HG03159 (cell line): ENCODE data around the gene TENM3.
"Not testable (repeated sequence)": the region's sequence is repeated elsewhere in the genome, so short reads cannot be mapped to it uniquely, and the experiment has no call there.

ENCODE experiments used
- ATAC-seq: cut with Tn5 transposase; IDR thresholded peaks from one replicate; pipeline ENCODE4 v1.9.1; 2021; ENCODE audit warnings: mild to moderate bottlenecking, moderate library complexity; ENCODE audit not compliant: unreplicated experiment

TENM3 gene

DNA sequence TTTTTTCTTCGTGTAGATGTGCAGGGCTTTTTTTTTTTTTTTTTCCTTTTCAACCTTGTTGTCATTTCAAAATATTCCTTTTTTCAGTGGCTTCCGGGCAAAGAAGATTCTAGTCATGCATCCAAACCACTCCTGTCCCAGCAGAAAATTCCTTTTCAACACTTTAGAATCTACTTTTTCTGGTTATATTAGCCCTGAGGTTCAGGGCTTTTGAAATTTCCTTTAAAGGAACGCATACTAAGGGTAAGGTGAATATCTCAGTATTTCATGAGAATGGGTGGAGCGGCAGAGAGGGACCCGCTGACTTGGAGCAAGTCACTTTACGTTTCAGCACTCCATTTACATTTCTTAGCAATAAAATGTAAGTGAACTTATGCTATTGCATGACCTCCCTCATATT lies 15.6 kb upstream of the TENM3 start:
- ATAC-seq = no peak

DNA sequence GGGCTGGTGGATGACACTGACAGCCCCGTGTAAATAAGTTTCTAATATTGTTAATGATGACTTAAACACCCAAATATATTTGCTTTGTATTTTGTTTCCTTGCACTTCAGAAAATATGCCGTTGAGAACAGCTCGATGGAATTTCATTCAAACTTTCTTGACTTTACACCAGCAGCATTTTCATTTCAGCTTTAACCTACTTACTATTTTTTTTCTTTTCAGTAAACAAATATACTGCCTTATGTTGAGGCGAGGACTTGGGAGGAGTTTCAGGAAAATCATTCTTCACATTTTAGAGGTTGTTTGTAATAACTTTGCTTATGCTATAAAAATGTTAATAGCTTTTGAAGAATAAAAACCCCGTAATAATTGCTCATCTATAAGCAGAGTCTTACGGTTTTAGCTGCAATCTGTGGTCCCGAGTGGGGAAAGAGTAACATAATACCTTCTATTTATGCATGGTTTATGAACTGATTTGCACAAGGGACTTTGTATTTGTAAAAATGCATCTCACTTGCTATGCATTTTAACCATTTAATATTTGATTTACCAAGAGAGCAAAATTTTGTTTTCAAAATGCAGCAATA lies 14.1 kb upstream of the TENM3 start:
- ATAC-seq = no peak

DNA sequence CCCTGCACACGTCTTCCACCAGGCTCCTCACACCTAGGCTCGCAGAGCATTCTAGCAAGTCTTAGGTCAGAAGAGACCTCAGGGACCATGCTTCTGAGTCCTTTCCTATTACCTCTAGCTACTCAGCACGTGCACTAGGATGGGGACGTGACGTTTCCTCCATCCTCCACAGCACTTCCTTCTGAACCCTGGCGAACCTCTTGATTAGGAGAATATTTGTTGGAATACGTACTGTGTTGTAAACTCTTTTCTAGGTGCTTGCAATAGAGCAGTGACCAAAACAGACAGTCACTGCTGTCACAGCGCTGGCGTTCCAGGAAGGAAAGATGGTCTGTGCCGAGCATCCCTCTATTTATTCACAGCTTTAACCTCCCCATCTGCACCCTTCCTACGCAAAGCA lies 12.9 kb upstream of the TENM3 start:
- ATAC-seq = no peak

DNA sequence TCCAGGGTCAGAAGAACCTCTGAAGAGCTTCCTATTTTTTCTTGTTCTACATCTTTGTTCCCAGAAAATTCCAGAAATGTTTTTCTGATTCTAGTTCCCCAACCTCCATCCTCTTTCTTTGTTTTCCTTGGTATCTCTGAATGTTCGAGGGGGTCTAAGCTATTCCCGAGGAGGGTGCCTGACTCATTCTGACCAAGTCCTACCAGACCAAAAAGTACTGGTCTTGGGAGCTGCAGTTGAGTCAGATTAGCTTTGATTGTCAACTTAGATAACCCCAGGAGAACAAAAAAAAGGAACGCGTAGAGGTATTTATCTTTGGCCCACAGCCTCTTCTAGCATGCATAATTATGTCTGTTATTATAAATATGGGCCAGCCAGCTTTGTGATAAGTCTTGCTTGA lies 12.1 kb upstream of the TENM3 start:
- ATAC-seq = no peak

DNA sequence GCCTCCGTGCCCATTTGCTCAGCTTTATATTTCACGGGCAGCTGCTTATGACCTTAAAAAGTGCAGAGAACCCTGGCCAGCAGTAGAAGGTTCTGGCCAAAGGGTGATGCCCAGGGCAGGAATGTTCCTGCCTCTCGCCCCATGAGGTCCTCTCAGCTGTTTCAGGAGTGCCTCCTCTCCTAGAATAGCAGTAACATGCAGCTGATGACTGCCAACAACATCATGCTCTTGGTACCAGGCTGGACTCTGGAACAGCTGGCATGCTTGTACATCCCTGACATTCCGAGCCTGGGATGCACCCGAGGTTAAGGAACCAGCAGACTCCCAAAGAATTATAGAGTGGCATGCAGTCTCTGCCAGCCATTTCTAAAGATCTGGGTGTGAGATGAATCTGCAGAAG lies 11.7 kb upstream of the TENM3 start:
- no peak for ATAC-seq

DNA sequence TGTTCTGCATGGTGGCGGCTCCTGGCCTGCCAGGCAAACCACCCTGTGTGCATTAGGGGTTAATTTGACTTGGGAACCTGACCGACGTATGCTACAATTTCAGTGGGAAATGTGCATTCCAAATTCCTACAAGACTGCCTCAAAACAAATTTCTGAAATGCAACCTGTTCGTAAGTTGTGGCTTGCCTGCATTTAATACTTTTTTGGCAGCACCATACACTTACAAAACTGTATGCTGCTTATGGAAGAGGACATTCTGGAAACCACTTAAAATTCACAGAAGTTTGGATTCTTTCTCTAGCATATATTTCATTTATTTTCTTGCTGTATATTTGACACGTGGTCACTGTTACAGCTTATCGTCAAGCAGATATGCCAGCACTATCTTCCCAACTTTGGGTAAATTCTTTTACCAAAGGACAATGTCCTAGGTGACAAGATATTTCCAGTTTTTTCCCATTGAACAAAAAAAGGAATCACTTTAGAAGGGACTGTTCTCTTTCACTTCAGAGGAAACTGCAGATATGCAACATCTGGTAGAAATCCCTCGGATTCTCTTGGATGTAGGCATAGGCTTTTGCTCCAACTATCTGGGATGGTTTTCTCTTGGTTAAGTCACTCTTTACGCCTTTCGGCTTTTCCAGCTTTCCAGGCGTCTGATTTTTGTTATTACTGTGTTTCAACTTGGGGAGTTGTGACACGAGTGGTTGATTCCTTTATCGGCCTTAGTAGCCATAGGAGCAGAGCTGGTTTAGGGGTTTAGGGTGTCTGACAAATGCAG lies 9.7 kb upstream of the TENM3 start:
- ATAC-seq = no peak

DNA sequence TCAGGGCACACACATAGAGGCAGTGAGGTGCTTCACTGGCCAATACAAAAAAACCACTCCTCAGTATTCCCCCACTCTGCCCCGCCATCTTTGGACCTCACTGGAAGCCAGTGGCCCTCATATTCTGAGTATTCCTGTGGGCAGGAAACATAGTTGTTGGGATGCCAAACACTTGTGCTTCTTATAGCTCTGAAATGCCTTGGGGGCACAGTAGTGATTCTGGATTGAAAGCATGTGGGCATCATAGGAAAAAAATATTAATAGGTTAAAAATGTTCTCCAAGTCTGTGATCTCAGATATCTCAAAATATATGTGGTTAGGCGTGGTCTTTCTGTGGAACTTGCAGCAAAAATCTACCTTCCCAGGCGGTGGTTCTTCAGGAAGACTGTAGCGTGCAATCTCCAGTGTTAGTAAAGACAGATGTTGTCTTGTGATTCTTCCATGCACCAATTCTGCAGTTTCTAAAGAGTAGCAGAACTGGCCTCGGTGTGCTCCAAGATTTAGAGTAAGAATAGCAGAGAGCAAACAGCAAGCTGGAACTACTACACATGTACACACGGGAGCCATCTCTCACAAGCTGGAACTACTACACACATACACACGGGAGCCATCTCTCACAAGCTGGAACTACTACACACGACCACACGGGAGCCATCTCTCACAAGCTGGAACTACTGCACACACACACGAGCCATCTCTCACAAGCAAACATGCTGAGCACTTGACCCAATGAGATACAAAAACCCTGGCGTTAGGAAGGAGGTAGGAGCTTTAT lies 8.0 kb upstream of the TENM3 start:
- no peak for ATAC-seq

DNA sequence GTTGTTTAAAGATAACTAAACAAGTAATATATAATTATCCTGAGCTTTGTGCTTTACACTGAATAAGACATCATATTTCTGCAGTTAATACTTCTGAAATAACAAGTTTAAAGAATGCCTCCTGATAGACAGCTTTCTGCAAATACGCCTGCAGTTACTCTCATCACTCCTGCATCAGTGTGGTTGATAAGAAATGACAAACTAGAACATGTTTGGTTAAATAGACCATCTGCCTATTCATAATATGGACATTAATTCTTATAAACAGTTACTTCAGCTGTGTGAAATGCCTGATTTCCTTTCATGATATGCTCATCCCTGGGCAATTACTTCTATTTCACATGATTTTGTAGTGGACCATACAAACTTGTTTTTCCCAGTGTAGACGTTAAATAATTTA lies 7.0 kb upstream of the TENM3 start:
- no peak for ATAC-seq

DNA sequence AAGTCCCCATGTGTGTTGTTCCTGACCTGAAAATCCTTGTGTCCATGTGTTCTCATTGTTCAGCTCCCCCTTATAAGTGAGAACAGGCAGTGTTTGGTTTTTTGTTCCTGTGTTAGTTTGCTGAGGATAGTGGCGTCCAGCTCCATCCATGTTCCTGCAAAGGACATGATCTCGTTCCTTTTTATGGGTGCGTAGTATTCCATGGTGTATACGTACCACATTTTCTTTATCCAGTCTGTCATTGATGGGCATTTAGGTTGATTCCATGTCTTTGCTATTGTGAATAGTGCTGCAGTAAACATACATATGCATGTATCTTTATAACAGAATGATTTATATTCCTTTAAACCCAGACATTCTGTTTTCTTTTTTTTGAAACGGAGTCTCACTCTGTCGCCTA lies 6.2 kb upstream of the TENM3 start:
- not testable (repeated sequence) for ATAC-seq

DNA sequence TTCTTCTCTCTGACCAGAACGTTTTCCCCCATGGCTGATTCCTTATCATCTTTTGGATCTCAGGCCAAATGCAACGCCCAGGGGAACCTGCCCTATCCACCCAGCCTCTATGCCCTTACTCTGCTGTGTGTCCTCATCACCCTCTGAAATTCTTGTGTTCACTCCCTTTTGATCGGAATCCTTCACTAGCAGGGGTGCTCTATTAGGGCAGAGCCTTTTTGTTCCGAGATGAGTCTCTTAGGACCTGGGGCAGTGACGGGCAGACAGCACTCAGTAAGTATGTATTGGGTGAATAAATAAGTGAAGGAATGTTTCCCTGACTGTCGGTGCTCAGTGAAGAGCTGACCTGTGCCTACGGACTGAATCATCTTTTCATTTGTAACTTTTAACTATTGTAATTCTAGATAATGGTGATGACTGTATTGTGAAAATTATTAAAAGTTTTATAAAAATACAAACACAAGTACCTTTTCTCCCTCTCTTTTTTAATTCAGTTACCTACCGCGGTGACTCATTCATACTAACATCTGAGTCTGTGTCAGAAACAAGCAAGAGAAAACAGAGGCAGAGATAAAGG lies 4.8 kb upstream of the TENM3 start:
- no peak for ATAC-seq

DNA sequence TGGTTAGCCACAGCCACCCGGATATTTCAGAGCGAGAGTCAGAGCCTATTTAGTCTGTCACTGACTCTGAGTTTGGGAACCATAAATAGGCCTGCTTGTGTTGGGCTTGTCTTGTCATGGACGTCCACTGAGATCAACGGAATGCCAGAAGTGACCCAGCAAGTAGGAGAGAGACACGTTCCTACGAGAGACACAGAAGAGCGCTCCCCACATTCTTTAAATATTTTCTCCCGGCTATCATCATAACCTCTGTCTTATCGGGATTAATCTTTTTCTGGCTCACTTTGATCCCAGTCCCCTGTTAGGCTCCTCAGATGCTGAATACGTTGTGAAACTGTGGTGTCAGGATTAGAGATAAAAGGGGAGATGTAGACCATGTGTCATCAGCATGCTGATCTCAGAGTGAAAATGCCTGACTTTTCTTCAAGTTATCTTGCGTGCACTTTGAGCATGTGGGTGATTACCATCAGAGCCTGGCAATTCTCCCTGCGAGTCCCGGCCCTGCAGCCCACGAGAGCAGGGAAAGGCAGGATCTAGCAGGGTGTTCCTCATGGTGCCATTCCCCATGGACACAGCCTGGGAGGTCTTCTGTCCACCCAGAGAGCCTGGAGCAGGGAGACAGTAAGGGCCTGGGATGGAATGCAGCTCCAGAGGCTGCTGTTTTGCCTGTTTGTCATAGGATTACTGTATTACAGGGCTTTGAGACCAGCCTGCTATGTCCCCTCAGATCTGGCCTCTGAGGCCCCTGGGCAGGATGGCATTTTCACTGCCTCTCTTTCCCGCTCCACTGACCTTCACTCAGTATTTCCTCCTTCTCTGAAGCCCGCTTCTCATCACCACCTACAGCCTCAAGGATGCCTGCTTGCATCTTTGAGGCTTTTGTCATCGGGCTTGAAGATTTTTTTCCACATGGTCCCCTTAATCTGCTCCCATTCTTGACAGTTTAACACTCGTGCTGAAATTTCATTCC lies 2.8 kb upstream of the TENM3 start:
- no peak for ATAC-seq

DNA sequence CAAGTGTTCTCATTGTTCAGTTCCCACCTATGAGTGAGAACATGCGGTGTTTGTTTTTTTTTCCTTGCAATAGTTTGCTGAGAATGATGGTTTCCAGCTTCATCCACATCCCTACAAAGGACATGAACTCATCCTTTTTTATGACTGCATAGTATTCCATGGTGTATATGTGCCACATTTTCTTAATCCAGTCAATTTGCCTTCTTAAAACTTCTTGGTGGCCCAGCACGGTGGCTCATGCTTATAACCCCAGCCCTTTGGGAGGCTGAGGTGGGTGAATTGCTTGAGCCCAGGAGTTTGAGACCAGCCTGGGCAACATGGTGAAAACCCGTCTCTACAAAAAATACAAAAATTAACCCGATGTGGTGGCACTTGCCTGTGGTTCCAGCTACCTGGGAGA lies 942 bp upstream of the TENM3 start:
- ATAC-seq = not testable (repeated sequence)

DNA sequence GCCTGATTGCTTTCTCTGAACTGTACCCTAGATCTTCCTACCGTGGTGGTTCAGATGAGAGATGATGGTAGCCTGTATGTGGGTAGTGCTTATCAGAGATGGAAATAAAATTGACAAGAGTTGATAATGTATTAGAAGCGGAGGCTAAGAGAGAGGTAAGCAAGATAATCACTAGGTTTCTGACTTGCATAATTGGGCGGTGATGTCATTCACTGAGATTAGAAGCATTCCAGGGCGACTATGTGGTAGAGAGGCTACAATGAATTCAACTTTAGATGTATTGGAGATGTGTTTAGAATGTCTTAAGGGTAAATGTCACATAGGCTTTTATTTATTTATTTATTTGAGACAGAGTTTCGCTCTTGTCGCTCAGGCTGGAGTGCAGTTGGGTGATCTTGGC lies 415 bp upstream of the TENM3 start:
- no peak for ATAC-seq

DNA sequence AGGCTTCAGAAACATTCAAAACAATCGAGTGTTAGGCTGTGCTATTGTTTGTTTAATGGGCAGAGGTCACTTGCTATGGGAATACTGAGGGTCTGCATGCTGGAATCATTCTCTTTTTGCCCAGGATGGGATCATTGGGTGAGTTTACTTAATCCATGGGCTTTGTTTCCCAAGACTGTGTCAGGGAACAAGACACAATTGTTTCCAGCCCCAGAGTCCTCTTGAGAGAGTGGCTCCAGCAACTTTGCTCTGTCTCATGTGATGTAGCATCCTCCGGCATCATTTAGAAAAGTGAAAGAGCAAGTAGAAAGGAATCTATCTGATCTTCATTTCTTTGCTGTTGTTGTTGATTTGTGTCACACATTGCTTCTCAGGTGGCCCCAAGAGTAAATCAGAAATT lies 1.8 kb downstream of the TENM3 start:
- no peak for ATAC-seq

DNA sequence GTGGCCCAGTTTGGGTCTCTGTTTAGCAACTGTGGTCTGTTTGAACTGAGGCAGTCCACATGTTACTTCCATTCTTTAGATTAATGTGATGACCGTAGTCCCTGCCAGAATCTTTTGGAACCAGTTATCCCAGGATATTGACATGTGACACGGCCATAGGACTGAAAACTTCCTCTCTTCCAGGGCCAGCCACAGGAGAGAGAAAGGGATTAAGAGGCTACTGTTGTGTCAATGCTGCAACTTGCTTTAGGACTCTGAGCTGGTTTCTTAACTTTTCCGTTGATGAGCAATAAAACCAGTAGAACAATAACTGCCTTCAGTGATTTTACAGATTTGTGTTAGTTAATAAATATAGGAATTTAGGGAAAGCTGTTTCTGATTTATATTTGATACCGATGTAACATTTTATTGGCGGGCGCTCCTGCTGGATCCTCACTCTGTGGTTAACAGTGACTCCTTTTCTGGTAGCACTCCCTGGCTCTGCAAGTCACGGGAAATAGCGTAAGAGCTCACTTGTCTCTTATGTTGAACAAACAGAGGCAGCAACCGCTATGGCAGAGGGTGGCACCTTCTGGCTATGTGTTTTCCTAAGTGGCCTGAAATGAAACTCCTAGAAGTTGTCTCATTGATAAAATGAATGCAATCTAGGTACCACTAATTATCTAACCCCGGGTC lies 2.5 kb downstream of the TENM3 start:
- no peak for ATAC-seq

DNA sequence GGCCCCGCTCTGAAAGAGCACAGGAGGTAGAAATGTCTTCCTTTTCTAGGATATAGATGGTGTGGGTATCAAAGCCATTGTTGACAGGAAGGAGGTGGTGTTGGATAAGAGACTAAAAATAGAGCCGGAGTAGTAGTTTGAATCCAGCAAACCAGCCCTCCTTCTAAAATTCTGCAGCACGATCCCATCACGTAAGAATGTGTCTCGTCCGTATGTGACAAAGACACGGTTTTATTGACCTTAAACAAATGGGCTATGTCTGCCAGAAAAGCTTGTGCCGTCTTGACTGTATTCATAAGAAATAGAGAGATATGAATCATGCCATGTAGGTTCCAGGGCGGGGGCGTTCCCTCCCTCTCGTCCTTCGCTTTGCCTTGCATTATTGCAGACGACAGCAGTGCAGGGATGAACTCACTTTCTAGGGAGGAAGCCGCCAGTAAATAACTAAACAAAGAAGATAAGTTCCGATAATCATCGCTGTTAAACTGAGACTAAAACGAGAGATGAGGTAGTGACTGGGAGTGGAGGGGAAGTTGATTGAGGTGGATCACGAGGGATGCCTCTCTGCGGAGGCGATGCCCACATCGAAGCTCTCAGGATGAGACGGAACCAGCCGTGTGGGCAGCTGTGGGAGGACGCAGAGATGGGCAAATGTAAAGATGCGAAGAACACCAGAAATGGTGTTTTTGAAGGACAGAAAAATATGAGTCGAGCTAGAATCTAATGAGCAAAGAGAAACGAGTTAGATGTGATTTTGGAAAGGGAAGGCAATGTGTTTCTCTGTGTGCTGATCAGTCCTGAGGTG lies 3.4 kb downstream of the TENM3 start:
- no peak for ATAC-seq

DNA sequence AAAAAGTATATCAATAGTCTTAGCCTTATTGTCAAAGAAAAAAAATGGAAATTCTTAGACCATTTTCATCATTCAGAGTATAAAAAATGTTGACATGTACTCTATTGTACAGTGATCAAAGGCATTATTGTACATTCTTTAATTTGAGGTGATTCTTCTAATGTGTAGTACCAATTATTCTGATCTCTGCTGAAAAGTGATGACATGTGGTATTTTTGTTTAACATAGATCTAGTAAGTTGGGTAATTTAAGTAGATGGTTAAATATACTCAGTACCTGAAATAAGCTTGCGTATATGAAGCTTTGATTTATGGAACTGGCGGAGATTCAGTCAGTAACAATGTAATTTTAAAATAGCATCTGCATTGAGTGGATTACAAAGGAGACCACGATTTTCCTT lies 5.1 kb downstream of the TENM3 start:
- no peak for ATAC-seq

DNA sequence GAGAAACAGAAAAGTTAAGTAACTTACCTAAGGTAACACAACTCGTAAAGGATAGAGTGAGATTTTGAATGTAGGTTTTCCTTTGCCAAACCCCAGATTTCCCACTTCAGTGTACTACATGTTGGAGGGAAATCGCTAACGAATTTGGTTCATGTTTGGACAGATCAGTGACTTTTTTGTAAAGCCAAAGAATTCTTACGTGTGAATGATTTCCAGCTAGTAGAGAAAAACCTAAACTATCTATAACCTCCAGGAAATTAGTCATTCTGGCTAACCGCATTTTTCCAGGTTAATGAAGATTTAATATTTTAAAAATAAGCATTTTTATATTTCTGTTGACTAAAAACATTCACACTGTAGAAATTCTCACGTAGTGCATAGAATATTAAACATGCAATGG lies 7.2 kb downstream of the TENM3 start:
- ATAC-seq = no peak

DNA sequence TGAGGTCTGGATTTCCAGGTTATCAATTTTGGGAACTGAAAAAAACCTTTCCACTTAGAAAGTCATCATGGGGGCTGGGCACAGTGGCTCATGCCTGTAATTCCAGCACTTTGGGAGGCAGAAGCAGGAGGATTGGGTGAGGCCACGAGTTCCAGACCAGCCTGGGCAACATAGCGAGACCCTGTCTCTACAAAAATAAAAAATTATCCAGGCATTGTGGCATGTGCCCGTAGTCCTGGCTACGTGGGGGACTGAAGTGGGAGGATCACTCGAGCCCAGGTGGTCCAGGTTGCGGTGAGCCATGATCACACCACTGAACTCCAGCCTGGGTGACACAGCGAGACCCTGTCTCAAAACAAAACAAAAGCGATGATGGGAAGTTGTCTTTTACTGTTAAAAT lies 7.9 kb downstream of the TENM3 start:
- ATAC-seq = no peak
